Medulla oblongata (tissue), 1 donor: ENCODE results near the gene FMO2.

Source experiments
- DNase-seq: peaks from one replicate; pipeline ENCODE4 v3.0.0-alpha.2; 2015; ENCODE audit errors: extremely low spot score

The FMO2 gene

GRCh38 chr1:171174560-171175294 is 10.4 kb upstream of the FMO2 start:
- DNase-seq = no peak

DNA sequence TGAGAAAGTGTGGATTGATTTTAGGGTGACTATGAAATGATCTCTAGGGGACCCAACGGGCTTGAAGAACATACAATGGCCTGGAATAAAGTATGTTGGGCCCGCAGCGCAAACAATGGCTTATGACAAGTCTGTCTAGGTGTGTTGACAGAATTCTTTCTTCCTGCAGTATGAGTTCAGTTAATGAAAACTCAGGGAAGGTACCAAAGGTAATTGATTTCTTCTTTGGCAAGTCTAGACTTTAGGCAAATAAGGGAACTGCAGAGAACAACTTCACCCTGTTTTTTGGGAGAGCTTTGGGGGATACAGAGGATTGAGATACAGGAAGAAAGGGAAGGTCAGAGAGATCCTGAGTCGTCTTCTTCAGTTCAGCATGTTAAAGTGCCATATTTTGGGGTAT is 7.8 kb upstream of the FMO2 start:
- DNase-seq = no peak

DNA sequence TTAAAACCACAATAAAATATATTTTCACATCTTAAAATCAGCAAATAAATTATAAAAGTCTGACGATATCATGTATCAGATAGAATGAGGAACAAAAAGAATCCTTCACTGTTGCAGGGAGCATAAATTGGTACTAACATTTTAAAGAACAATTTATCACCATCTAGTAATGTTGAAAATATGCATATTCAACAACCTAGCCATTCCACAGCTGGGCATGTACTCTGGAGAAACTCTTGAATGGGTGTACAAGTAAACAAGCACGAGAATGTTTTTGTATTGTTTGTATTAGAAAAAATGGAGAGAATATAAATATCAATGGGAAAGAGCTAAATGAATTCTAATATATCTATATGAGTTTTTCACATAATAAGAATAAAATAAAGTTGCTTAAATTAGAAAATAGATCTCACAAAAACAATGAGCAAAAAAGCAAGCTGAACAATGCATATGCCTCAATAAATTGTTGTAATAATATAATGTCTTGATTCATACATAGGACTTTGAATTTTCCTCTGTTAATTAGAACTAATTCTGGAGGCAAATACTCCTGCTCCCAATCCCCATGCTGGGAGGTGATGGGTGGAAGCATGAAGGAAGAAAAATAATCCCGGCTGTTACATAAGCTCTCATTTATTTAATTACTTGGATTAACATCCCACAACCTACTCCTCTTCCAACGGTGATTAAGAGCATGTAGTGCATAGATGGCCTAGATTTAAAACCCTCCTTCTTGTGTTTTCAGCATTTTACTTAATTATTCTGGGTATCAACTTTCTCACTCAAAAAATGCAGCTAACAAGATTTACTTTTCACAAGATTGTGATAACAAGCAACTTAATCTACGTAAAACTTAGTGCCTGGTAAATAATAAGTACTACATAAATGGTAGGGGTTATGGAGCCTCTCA is 5.5 kb upstream of the FMO2 start:
- no peak for DNase-seq

GRCh38 chr1:171180670-171181069 is 4.4 kb upstream of the FMO2 start:
- DNase-seq = no peak

- DNase-seq = peak; percentile 50
Measured at GRCh38 chr1:171188388-171189266, 3.5 kb downstream of the FMO2 start.

DNA sequence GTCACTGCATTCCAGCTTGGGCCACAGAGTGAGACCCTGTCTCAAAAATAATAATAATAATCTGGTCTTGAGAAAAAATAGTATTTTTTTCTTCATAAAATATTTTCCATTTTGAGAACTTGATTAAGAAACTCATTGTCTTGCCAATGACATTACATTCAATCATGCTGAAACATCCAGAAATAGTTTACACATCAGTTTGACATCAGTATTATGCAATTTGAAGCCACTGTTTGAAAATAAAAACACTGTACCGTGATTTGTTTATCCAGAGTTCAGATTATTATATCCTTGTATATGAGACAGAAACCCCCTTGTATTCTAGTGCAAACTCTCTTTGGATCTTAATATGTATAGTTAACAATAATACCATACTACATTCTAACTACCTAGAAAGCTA is 6.9 kb downstream of the FMO2 start:
- DNase-seq = no peak

GRCh38 chr1:171195767-171196166 is 10.7 kb downstream of the FMO2 start:
- no peak for DNase-seq

GRCh38 chr1:171196351-171196750 is 11.3 kb downstream of the FMO2 start:
- no peak for DNase-seq

DNA sequence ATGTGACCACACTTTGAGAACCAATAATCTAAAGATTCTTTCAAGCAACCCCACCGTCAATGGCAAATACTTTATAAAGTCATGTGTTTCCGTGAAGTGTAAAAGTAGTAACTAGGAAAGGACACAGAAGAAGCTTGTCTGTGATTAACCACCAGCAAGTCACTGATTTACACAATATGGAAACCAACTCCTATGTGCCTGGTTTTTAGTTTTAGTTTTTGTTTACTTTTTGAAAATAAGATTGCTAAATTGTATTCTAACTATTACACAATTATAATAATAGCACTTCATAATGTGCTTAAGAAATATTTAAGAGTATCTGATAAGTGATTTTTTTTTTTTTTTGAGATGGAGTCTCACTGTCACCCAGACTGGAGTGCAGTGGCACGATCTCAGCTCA is 13.0 kb downstream of the FMO2 start:
- DNase-seq = no peak

DNA sequence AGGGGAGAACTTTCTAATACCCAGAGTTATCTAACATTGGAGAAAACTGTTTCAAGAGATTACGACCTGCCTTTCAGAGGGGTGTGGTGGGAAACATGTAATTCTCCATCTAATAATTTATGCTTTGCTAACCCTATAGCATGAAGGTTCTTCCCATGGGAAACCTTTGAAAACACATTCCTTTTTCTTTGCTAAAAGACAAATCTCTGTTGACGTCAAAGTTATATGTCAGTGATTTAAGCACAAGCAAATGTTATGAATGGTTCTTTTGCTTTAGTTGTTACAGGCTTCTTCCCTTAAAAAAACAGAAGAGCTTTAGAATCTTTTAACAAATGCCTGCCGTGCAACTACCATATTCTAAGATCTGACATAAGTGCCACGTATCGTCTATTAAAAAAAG is 19.2 kb downstream of the FMO2 start:
- no peak for DNase-seq

GRCh38 chr1:171206204-171206977 is 21.3 kb downstream of the FMO2 start:
- no peak for DNase-seq

GRCh38 chr1:171206978-171207355 is 21.9 kb downstream of the FMO2 start:
- DNase-seq = no peak

DNA sequence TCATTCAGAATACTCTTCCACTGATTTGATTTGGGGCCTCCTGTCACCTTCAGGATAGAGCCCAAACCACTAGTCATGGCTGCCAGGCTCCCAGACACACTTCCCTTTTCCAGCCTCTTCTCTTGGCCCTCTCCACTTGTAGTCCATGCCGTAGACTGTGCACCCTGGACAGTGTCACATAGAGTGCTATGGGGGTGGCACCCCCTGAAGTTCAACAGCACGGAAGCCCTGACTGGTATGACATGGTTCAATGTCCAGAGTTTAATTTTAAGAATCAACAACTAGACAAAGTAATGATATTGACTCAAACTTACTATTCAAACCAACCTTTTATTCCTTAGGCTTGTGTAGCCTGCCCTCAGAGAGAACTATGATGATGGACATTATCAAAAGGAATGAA is 22.3 kb downstream of the FMO2 start:
- no peak for DNase-seq

DNA sequence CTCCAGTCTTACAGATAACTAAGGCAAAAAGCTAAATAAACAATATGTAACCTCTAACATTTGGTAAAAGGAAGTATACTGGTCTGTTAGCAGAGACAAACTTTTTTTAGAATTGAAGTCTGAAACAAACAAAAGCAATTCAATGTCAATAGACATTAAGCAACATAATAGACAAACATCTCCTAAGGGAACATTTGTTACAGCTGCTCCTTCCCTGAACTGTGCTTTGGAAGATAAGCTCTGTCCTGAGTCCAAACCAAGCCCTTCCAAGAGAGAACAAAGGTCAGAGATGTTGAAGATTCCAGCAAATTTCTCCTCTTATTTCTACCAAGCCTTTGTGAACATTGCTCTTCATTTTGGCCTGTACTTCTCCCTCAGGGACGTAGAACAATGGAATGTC is 25.3 kb downstream of the FMO2 start:
- no peak for DNase-seq

- DNase-seq = peak; percentile 58
Measured at GRCh38 chr1:171212607-171213351, 27.7 kb downstream of the FMO2 start.

GRCh38 chr1:171213559-171214454 is 28.7 kb downstream of the FMO2 start:
- no peak for DNase-seq

- no peak for DNase-seq
Measured at GRCh38 chr1:171217658-171218443, 32.8 kb downstream of the FMO2 start.

GRCh38 chr1:171218661-171219060 is 33.6 kb downstream of the FMO2 start:
- DNase-seq = no peak
